NB4 (cell line): ENCODE measurements around the gene IRF2BP2.

Experiments
- CTCF ChIP-seq: IDR thresholded peaks from one replicate; pipeline ENCODE4 v1.5.1; 2012; ENCODE audit warnings: low read depth, low read length
- MAX ChIP-seq: IDR thresholded peaks from 2 replicates; pipeline ENCODE4 v1.6.1; 2011; ENCODE audit warnings: low read depth, low read length
- MYC ChIP-seq: IDR thresholded peaks from 2 replicates; pipeline ENCODE4 v1.6.1; 2011; ENCODE audit warnings: low read depth, low read length
- POLR2A ChIP-seq: IDR thresholded peaks from 2 replicates; pipeline ENCODE4 v1.6.1; 2011; ENCODE audit warnings: mild to moderate bottlenecking; ENCODE audit not compliant: insufficient read length; ENCODE audit errors: extremely low read depth

GRCh38 chr1:234570329-234571120 lies 39.5 kb downstream of the IRF2BP2 start:
- TF ChIP-seq CTCF (no peak), MAX (no peak), POLR2A (no peak), MYC (no peak)
